Skeletal muscle satellite cell (primary cell): Measurements from ENCODE around the gene GMDS.

Experiments used
- H3K27me3 ChIP-seq: 2 replicates; pipeline ENCODE4 v1.7.0; 2013; ENCODE audit warnings: low read length; ENCODE audit not compliant: control insufficient read depth, insufficient read depth
- H3K36me3 ChIP-seq: 2 replicates; pipeline ENCODE4 v1.7.0; 2013; ENCODE audit warnings: mild to moderate bottlenecking, control low read depth, low read length; ENCODE audit not compliant: insufficient read depth
- H3K4me1 ChIP-seq: 2 replicates; pipeline ENCODE4 v1.7.0; 2013; ENCODE audit warnings: low read length; ENCODE audit not compliant: control insufficient read depth, insufficient read depth
- H3K4me2 ChIP-seq: 2 replicates; pipeline ENCODE4 v1.7.0; 2013; ENCODE audit warnings: mild to moderate bottlenecking, low read length
- H3K4me3 ChIP-seq: 2 replicates; pipeline ENCODE4 v1.7.0; 2013; ENCODE audit warnings: low read length
- H3K9ac ChIP-seq: 2 replicates; pipeline ENCODE4 v1.7.0; 2013; ENCODE audit warnings: mild to moderate bottlenecking, low read depth, low read length, moderate library complexity
- H3K9me3 ChIP-seq: replicated peaks from 2 replicates; pipeline ENCODE4 v1.7.0; 2013; ENCODE audit warnings: mild to moderate bottlenecking, control low read depth, low read length

The GMDS gene

GRCh38 chr6:1747003-1747402 lies 498.4 kb downstream of the GMDS start:
- Histone ChIP-seq H3K27me3 (no peaks in the 10 kb centered on the region), H3K4me3 (no peak overlapping the region), H3K4me1 (no peaks in the 10 kb centered on the region), H3K36me3 (no peaks in the 10 kb centered on the region), H3K9ac (no peak overlapping the region), H3K9me3 (no peaks in the 10 kb centered on the region), H3K4me2 (no peak overlapping the region)

- Histone ChIP-seq H3K9ac (no peak overlapping the region), H3K4me1 (no peaks in the 10 kb centered on the region), H3K27me3 (no peaks in the 10 kb centered on the region), H3K4me2 (no peak overlapping the region), H3K36me3 (no peaks in the 10 kb centered on the region), H3K4me3 (no peak overlapping the region), H3K9me3 (no peaks in the 10 kb centered on the region)
These were observed 499.6 kb downstream of the GMDS start for GRCh38 chr6:1745814-1746213.

GRCh38 chr6:1744543-1744942 lies 500.9 kb downstream of the GMDS start:
- no peak overlapping the region for H3K4me2 ChIP-seq
- no peaks in the 10 kb centered on the region for H3K9me3 ChIP-seq
- no peak overlapping the region for H3K4me3 ChIP-seq
- no peaks in the 10 kb centered on the region for H3K4me1 ChIP-seq
- H3K27me3 ChIP-seq, result no peaks in the 10 kb centered on the region
- no peaks in the 10 kb centered on the region for H3K36me3 ChIP-seq
- H3K9ac ChIP-seq, result no peak overlapping the region

- no peak overlapping the region for H3K9ac ChIP-seq
- H3K4me1 ChIP-seq, result no peaks in the 10 kb centered on the region
- no peaks in the 10 kb centered on the region for H3K9me3 ChIP-seq
These were observed 505.7 kb downstream of the GMDS start for GRCh38 chr6:1739680-1740079.

GRCh38 chr6:1739220-1739619 lies 506.2 kb downstream of the GMDS start:
- no peaks in the 10 kb centered on the region for H3K27me3 ChIP-seq
- no peak overlapping the region for H3K4me3 ChIP-seq
- H3K36me3 ChIP-seq, result no peaks in the 10 kb centered on the region
- H3K4me2 ChIP-seq, result no peak overlapping the region
- H3K4me1 ChIP-seq, result no peaks in the 10 kb centered on the region
- H3K9ac ChIP-seq, result no peak overlapping the region
- no peaks in the 10 kb centered on the region for H3K9me3 ChIP-seq

More at GRCh38 chr6:1739680-1740079, 505.7 kb downstream of the GMDS start:
- no peaks in the 10 kb centered on the region for H3K36me3 ChIP-seq
- H3K4me2 ChIP-seq, result no peak overlapping the region
- H3K27me3 ChIP-seq, result no peaks in the 10 kb centered on the region
- no peak overlapping the region for H3K4me3 ChIP-seq

- Histone ChIP-seq H3K9ac (no peak overlapping the region), H3K4me3 (no peak overlapping the region), H3K36me3 (no peaks in the 10 kb centered on the region), H3K4me2 (no peak overlapping the region), H3K9me3 (no peaks in the 10 kb centered on the region), H3K27me3 (no peaks in the 10 kb centered on the region), H3K4me1 (no peaks in the 10 kb centered on the region)
These were observed 506.8 kb downstream of the GMDS start for GRCh38 chr6:1738558-1739081.

- Histone ChIP-seq H3K27me3 (no peaks in the 10 kb centered on the region), H3K36me3 (no peaks in the 10 kb centered on the region), H3K4me3 (no peak overlapping the region), H3K4me2 (no peak overlapping the region), H3K4me1 (no peaks in the 10 kb centered on the region), H3K9me3 (no peaks in the 10 kb centered on the region), H3K9ac (no peak overlapping the region)
These were observed 507.7 kb downstream of the GMDS start for GRCh38 chr6:1737463-1738311.

GRCh38 chr6:1736346-1737105 lies 508.9 kb downstream of the GMDS start:
- H3K4me1 ChIP-seq, result no peaks in the 10 kb centered on the region
- no peak overlapping the region for H3K4me2 ChIP-seq
- no peaks in the 10 kb centered on the region for H3K27me3 ChIP-seq
- no peaks in the 10 kb centered on the region for H3K9me3 ChIP-seq
- H3K9ac ChIP-seq, result no peak overlapping the region
- no peaks in the 10 kb centered on the region for H3K36me3 ChIP-seq
- no peak overlapping the region for H3K4me3 ChIP-seq

- H3K9ac ChIP-seq, result no peak overlapping the region
- no peak overlapping the region for H3K4me3 ChIP-seq
- no peaks in the 10 kb centered on the region for H3K27me3 ChIP-seq
- no peaks in the 10 kb centered on the region for H3K36me3 ChIP-seq
- no peaks in the 10 kb centered on the region for H3K4me1 ChIP-seq
- H3K4me2 ChIP-seq, result no peak overlapping the region
- no peaks in the 10 kb centered on the region for H3K9me3 ChIP-seq
These were observed 510.1 kb downstream of the GMDS start for GRCh38 chr6:1735239-1735803.

GRCh38 chr6:1730882-1731281 lies 514.5 kb downstream of the GMDS start:
- no peak overlapping the region for H3K9ac ChIP-seq
- H3K4me2 ChIP-seq, result no peak overlapping the region
- no peaks in the 10 kb centered on the region for H3K36me3 ChIP-seq
- no peak overlapping the region for H3K4me3 ChIP-seq
- no peaks in the 10 kb centered on the region for H3K4me1 ChIP-seq
- no peaks in the 10 kb centered on the region for H3K27me3 ChIP-seq
- H3K9me3 ChIP-seq, result no peaks in the 10 kb centered on the region

GRCh38 chr6:1729750-1730140 lies 515.7 kb downstream of the GMDS start:
- H3K27me3 ChIP-seq, result no peaks in the 10 kb centered on the region
- H3K9me3 ChIP-seq, result no peaks in the 10 kb centered on the region
- H3K36me3 ChIP-seq, result no peaks in the 10 kb centered on the region
- no peak overlapping the region for H3K4me3 ChIP-seq
- no peak overlapping the region for H3K9ac ChIP-seq
- no peaks in the 10 kb centered on the region for H3K4me1 ChIP-seq
- no peak overlapping the region for H3K4me2 ChIP-seq
